Endothelial cell of umbilical vein (primary cell): Measurements from ENCODE around the gene SLC6A9. TPM values are rescaled to one million over a fixed set of nuclear protein-coding genes. Genes with fewer than 3 reads are reported as not detected.

Source experiments
- BruUV-seq: library from RNA; stranded (reverse); fragments of 400-500 nt; replicated peaks from 2 replicates; lab custom pipeline; 2021; lab: Mats Ljungman, UMichigan
- CTCF ChIA-PET: fragments of 300-600, 350-600 bp; sonication (Branson Sonifier 250); formaldehyde crosslinking; loops from one replicate; lab custom pipeline; 2021; ENCODE audit warnings: antibody characterized with exemption, inconsistent platforms; lab: Charles Lee
- POLR2A ChIA-PET: fragments of 300-600, 350-600 bp; sonication (Branson Sonifier 250); formaldehyde crosslinking; loops from one replicate; lab custom pipeline; 2021; ENCODE audit warnings: antibody characterized with exemption, inconsistent platforms; lab: Charles Lee
- DNase-seq: peaks from one replicate; pipeline ENCODE4 v3.0.0-alpha.2; 2011; ENCODE audit warnings: low read depth, low spot score
- FAIRE-seq: peaks from 2 replicates; lab custom pipeline; 2011; peaks lifted over from hg19 to GRCh38; lab: Jason Lieb, UNC
- H2AFZ ChIP-seq: 2 replicates; pipeline ENCODE4 v1.6.0; 2012; ENCODE audit warnings: low read depth, low read length, control low read depth, inconsistent platforms
- H3K27ac ChIP-seq: 2 replicates; pipeline ENCODE4 v1.5.1; 2011; ENCODE audit warnings: low read depth, mild to moderate bottlenecking, control low read depth, low read length, moderate library complexity; ENCODE audit not compliant: insufficient read depth
- H3K27me3 ChIP-seq, 2 experiments: 2 replicates each; pipeline versions ENCODE4 v1.6.0 to v1.6.1; 2011; ENCODE audit warnings: low read length in 2 of 2, mixed read lengths in 1 of 2; ENCODE audit not compliant: control insufficient read depth in 2 of 2, insufficient read depth in 2 of 2
- H3K36me3 ChIP-seq, 2 experiments: 2 replicates in 1 of 2; 3 replicates in 1 of 2; pipeline ENCODE4 v1.5.1; 2011; ENCODE audit warnings: low read length in 2 of 2, mild to moderate bottlenecking in 1 of 2, moderate library complexity in 1 of 2; ENCODE audit not compliant: control insufficient read depth in 2 of 2, insufficient read depth in 2 of 2; ENCODE audit errors: extremely low read depth in 1 of 2
- H3K4me1 ChIP-seq: 3 replicates; pipeline ENCODE4 v1.5.1; 2011; ENCODE audit warnings: mild to moderate bottlenecking, low read length; ENCODE audit not compliant: control insufficient read depth, insufficient read depth; ENCODE audit errors: extremely low read depth
- H3K4me2 ChIP-seq: 2 replicates; pipeline ENCODE4 v1.6.1; 2011; ENCODE audit warnings: low read length, control low read depth, mixed read lengths; ENCODE audit not compliant: insufficient read depth
- H3K4me3 ChIP-seq, 3 experiments: fragments of 200-600 bp in 1 of 3; sonication (generic), shearing (Covaris generic) in 1 of 3; replicated peaks in 1 of 3; 2 replicates each; pipeline ENCODE4 v1.5.1; 2011 to 2016; ENCODE audit warnings: control low read depth in 3 of 3, low read length in 3 of 3, mild to moderate bottlenecking in 2 of 3, inconsistent platforms in 1 of 3, low read depth in 1 of 3, moderate library complexity in 1 of 3; ENCODE audit not compliant: insufficient read depth in 1 of 3
- H3K79me2 ChIP-seq: 2 replicates; pipeline ENCODE4 v1.6.0; 2012; ENCODE audit warnings: low read length, inconsistent platforms; ENCODE audit not compliant: control insufficient read depth, insufficient read depth
- H3K9ac ChIP-seq: replicated peaks from 2 replicates; pipeline ENCODE3; 2011; ENCODE audit warnings: low read length, control low read depth; ENCODE audit not compliant: insufficient read depth; ENCODE audit errors: extremely low read depth
- H3K9me1 ChIP-seq: replicated peaks from 3 replicates; pipeline ENCODE4 v1.6.0; 2011; ENCODE audit warnings: mild to moderate bottlenecking, low read length; ENCODE audit not compliant: control insufficient read depth, insufficient read depth; ENCODE audit errors: extremely low read depth
- H3K9me3 ChIP-seq: replicated peaks from 2 replicates; pipeline ENCODE4 v1.5.1; 2012; ENCODE audit warnings: low read length, inconsistent platforms; ENCODE audit not compliant: control insufficient read depth, insufficient read depth
- H4K20me1 ChIP-seq: replicated peaks from 2 replicates; pipeline ENCODE3; 2011; ENCODE audit warnings: mild to moderate bottlenecking, low read length; ENCODE audit not compliant: control insufficient read depth, insufficient read depth; ENCODE audit errors: extremely low read depth
- EZH2 ChIP-seq: IDR thresholded peaks from 2 replicates; pipeline ENCODE4 v1.6.1; 2012; ENCODE audit warnings: borderline replicate concordance, low read depth, mild to moderate bottlenecking, moderate library complexity, low read length, inconsistent platforms; ENCODE audit not compliant: severe bottlenecking
- FOS ChIP-seq: IDR thresholded peaks from 2 replicates; pipeline ENCODE4 v1.6.1; 2011; ENCODE audit warnings: mild to moderate bottlenecking, low read length, moderate library complexity, borderline replicate concordance; ENCODE audit not compliant: insufficient read depth
- GATA2 ChIP-seq: IDR thresholded peaks from 2 replicates; pipeline ENCODE4 v1.7.0; 2011; ENCODE audit warnings: low read depth, mild to moderate bottlenecking, moderate library complexity, mixed read lengths, low read length; ENCODE audit not compliant: insufficient read length, insufficient read depth
- JUN ChIP-seq: IDR thresholded peaks from 2 replicates; pipeline ENCODE4 v1.6.1; 2011; ENCODE audit warnings: borderline replicate concordance, low read depth; ENCODE audit not compliant: insufficient read length, insufficient read depth
- MYC ChIP-seq: IDR thresholded peaks from one replicate; pipeline ENCODE4 v1.6.1; 2011; ENCODE audit warnings: mild to moderate bottlenecking, low read depth, low read length
- POLR2A ChIP-seq: IDR thresholded peaks from 2 replicates; pipeline ENCODE4 v1.6.1; 2012; ENCODE audit warnings: low read depth, mild to moderate bottlenecking, control low read depth, low read length
- POLR2AphosphoS5 ChIP-seq: IDR thresholded peaks from 2 replicates; pipeline ENCODE4 v1.6.1; 2012; ENCODE audit warnings: low read depth, mild to moderate bottlenecking, control low read depth, low read length, moderate library complexity; ENCODE audit not compliant: insufficient read depth
- dilution Hi-C: fragments of 300-500 bp; cut with MboI; formaldehyde crosslinking; loops from one replicate; pipeline ENCODE4 v1.15.0; 2019; ENCODE audit warnings: low sequenced_read_pairs; ENCODE audit not compliant: extremely low pct_ligation_motif_present
- intact Hi-C: fragments of 100-400 bp; cut with micrococcal nuclease; formaldehyde crosslinking; loops from one replicate; pipeline ENCODE4 v1.10.0; 2022
- polyA plus RNA-seq, 4 experiments: library from polyadenylated mRNA; depleted of rRNA in 3 of 4; stranded (reverse) in 3 of 4; unstranded in 1 of 4; fragments of >200 nt; gene quantifications; 2 replicates each; pipeline versions ENCODE4 v1.2.1 to v1.2.3, GENCODE V29; 2011 to 2012; ENCODE audit warnings: missing spikeins in 1 of 4
- total RNA-seq: library from RNA; stranded (reverse); gene quantifications from 2 replicates; pipeline ENCODE4 v1.2.3, GENCODE V29; 2021
- TF ChIP-seq, protein P1 (sequence below): IDR thresholded peaks from 2 replicates; pipeline ENCODE4 v1.6.1; 2011; ENCODE audit not compliant: insufficient read depth, insufficient read length
- TF ChIP-seq, protein P2 (sequence below), 2 donors: IDR thresholded peaks; 1 replicate in 1 of 2; 2 replicates in 1 of 2; pipeline ENCODE4 v1.5.1; 2011; ENCODE audit warnings: low read length in 2 of 2, mild to moderate bottlenecking in 2 of 2, moderate library complexity in 2 of 2, control low read depth in 1 of 2, inconsistent platforms in 1 of 2, low read depth in 1 of 2; ENCODE audit not compliant: insufficient read depth in 1 of 2; ENCODE audit errors: extremely low read depth in 1 of 2

SLC6A9 gene
- total and polyA plus RNA-seq, 2 donors (not counting 3 experiments of a cell fraction or from before 2014, with no cell fraction given): 0.80 to 1.5 TPM

- DNase-seq: no peak
- H3K4me1 ChIP-seq: peaks cover 11% of the 10 kb centered on the region
- dilution Hi-C loops (no loop called here), intact Hi-C loops (loop anchor here (1.0 to 2.0 kb wide), 2 partner anchors 23 to 61 kb away; partner anchors contain the start of genes IPO13 and SLC6A9)
- H3K9ac ChIP-seq: no peak overlapping the region
- no TSS peak for BruUV-seq
- no peaks in the 10 kb centered on the region for H3K9me1 ChIP-seq
- ChIA-PET CTCF (interaction anchor here (0.8 kb wide), 1 partner anchor 23 kb away, joined by 4 read pairs; no protein-coding TSS in a partner anchor), POLR2A (interaction anchor here (0.7 to 1.4 kb wide), 2 partner anchors 62 to 319 kb away, joined by 3 read pairs; partner anchors contain the start of genes KDM4A and SLC6A9)
- H3K4me3 ChIP-seq: no peak overlapping the region
- peaks cover 0 to 14% of the 10 kb centered on the region in 2 experiments for H3K36me3 ChIP-seq
- FAIRE-seq: no peak
- no peaks in the 10 kb centered on the region for H3K9me3 ChIP-seq
- H3K79me2 ChIP-seq: peaks cover 4% of the 10 kb centered on the region
- H3K27me3 ChIP-seq: no peaks in the 10 kb centered on the region
- H4K20me1 ChIP-seq: no peaks in the 10 kb centered on the region
- TF ChIP-seq EZH2 (no peak), POLR2A (no peak), GATA2 (no peak), POLR2AphosphoS5 (no peak), MYC (no peak), FOS (no peak), JUN (no peak)
- TF ChIP-seq, protein P1, sequence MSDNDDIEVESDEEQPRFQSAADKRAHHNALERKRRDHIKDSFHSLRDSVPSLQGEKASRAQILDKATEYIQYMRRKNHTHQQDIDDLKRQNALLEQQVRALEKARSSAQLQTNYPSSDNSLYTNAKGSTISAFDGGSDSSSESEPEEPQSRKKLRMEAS: no peak
- TF ChIP-seq, protein P2, sequence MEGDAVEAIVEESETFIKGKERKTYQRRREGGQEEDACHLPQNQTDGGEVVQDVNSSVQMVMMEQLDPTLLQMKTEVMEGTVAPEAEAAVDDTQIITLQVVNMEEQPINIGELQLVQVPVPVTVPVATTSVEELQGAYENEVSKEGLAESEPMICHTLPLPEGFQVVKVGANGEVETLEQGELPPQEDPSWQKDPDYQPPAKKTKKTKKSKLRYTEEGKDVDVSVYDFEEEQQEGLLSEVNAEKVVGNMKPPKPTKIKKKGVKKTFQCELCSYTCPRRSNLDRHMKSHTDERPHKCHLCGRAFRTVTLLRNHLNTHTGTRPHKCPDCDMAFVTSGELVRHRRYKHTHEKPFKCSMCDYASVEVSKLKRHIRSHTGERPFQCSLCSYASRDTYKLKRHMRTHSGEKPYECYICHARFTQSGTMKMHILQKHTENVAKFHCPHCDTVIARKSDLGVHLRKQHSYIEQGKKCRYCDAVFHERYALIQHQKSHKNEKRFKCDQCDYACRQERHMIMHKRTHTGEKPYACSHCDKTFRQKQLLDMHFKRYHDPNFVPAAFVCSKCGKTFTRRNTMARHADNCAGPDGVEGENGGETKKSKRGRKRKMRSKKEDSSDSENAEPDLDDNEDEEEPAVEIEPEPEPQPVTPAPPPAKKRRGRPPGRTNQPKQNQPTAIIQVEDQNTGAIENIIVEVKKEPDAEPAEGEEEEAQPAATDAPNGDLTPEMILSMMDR (IDR thresholded peaks at IDR 0.05; ENCODE audit: extremely low read depth in 1 of 2, insufficient read depth in 1 of 2, low read depth in 1 of 2, low read length in 2 of 2): no peak
- no peak overlapping the region for H2AFZ ChIP-seq
- peak overlapping the region; percentile 44 for H3K4me2 ChIP-seq
- no peak overlapping the region for H3K27ac ChIP-seq
These were observed 61.9 kb downstream of the SLC6A9 start for GRCh38 chr1:43969416-43969745.
